ENCODE results near the gene ADCY5.

DNA sequence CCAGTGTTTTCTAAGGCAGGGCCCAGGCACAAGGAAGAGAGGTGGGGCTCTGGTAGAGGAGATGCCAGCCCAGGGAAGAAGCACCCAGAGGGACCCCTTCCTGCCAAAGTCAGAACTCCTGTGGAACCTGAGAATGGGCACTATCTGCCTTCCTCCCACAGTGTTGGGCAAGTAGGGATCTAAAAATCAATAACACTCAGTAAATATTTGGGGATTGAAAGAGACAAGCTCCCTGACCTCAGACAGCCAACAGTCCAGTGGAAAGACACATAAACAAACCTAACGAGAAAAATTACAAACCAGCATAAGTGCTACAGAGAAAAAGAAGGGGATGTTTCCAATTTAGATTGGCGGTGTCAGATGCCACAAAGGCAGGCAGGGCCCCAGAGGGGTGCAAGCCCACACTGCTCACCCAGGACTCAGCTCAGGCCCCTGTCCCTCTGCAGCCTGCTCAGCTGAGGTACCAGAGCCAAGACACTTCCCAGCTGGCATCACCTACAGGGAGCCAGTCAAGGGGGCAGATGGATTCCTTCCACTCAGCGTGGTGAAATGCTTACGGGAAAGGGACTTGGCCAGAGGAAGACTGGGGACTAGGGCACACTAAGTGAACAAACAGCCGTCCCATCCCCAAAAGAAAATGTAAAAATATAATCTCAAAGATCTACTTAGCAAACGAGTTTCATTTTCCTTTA is 15.9 kb downstream of the ADCY5 start:
- TF ChIP-seq POLR2A (IDR thresholded peaks at IDR 0.05) (no peak), EP300 (IDR thresholded peaks at IDR 0.05) (no peak)
